ENCODE data around the gene COMMD9.

The COMMD9 gene

DNA sequence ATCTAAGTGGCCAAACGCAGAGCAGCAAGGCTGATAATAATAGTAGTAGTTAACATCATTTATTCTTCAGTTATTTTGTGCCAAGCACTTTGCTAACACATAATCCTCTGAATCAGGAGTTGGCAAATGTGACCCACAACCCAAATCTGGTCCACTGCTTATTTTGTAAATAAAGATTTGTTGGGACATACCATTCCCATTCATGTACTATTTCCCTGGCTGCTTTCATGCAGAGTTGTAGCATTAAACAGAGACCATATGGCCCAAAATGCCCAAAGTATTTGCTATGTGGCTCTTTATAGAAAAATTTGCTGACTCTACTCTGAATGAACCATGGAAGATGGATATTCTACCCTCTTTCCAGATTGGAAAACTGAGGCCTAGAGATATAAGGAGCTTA, 50.3 kb downstream of the COMMD9 start:
- TF ChIP-seq, protein P1, sequence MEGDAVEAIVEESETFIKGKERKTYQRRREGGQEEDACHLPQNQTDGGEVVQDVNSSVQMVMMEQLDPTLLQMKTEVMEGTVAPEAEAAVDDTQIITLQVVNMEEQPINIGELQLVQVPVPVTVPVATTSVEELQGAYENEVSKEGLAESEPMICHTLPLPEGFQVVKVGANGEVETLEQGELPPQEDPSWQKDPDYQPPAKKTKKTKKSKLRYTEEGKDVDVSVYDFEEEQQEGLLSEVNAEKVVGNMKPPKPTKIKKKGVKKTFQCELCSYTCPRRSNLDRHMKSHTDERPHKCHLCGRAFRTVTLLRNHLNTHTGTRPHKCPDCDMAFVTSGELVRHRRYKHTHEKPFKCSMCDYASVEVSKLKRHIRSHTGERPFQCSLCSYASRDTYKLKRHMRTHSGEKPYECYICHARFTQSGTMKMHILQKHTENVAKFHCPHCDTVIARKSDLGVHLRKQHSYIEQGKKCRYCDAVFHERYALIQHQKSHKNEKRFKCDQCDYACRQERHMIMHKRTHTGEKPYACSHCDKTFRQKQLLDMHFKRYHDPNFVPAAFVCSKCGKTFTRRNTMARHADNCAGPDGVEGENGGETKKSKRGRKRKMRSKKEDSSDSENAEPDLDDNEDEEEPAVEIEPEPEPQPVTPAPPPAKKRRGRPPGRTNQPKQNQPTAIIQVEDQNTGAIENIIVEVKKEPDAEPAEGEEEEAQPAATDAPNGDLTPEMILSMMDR (IDR thresholded peaks at IDR 0.05; ENCODE audit: low read depth, low read length) = no peak
- no peak overlapping the region for H3K4me3 ChIP-seq (ENCODE audit: low read depth, low read length)
- DNase-seq (ENCODE audit: low read depth, low spot score) = no peak
- in situ Hi-C loops (cut with HindIII; ENCODE audit: low sequenced_read_pairs) = no loop called here

DNA sequence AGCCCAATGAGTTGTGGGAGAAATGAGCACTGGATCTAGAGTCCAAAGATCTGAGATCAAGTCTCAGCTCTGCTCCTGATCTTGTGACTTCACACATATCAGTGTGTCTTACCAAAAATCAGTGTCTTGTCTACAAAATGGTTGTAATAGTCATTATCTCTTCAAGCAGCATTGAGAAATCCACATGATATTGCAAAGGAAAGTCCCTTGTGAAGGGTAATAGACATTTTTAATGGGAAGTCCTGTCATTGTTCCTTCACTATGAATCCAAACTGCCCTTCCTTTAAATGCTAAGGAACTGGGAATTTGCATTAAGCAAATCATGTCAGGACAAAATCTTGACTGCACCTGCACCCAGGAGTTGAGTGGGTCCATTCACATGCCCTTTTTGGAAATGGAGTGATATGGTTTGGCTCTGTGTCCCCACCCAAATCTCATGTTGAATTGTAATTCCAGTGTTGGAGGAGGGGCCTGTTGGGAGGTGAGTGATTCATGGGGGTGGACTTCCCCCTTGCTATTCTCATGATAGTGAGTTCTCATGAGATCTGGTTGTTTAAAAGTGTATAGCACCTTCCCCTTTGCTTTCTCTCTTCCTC, 51.1 kb downstream of the COMMD9 start:
- DNase-seq (ENCODE audit: low read depth, low spot score) = no peak
- in situ Hi-C loops (cut with HindIII; ENCODE audit: low sequenced_read_pairs) = no loop called here
- TF ChIP-seq, protein P1 (IDR thresholded peaks at IDR 0.05; ENCODE audit: low read depth, low read length) = no peak
- H3K4me3 ChIP-seq (ENCODE audit: low read depth, low read length) = no peak overlapping the region

DNA sequence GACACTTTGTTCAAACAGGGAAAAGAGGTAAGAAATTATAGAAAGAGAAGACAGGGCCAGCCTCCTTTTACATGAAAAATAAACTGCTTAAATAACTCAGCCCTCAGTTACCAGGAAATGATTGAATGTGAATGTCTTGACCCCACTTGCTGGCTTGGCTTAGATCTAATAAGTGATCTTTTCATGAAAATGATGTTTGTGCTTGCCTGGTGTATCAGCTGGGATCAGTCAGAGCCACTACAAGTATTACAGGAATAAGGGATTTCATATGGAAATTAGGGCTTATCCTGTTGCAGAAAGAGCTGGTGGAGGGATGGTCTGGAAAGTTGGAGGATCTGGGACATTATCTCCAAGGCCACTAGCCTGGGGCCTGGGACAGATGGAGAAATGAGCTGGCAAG, 51.8 kb downstream of the COMMD9 start:
- no peak for DNase-seq (ENCODE audit: low read depth, low spot score)
- in situ Hi-C loops (cut with HindIII; ENCODE audit: low sequenced_read_pairs) = no loop called here
- no peak overlapping the region for H3K4me3 ChIP-seq (ENCODE audit: low read depth, low read length)
- TF ChIP-seq, protein P1 (IDR thresholded peaks at IDR 0.05; ENCODE audit: low read depth, low read length) = no peak

DNA sequence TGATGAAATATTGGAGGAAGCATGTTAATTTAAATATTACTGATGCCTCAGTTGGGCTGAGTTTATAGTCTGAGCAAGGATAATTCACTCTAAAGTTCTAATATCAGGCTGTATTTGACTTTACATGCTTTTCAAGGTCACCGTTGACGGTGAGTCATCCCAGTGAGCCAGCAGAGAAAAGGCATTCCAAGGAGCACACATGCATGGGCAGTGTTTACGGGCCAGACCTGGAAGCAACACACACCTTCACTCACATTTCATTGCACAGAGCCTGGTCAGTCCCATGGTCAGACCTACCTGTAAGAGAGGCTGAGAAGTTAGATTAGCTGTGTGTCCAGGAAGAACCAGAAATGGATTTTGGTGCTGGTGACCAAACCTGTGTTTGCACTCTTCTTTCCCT, 53.5 kb downstream of the COMMD9 start:
- in situ Hi-C loops (cut with HindIII; ENCODE audit: low sequenced_read_pairs) = no loop called here
- no peak overlapping the region for H3K4me3 ChIP-seq (ENCODE audit: low read depth, low read length)
- DNase-seq (ENCODE audit: low read depth, low spot score) = peak; percentile 19
- TF ChIP-seq, protein P1 (IDR thresholded peaks at IDR 0.05; ENCODE audit: low read depth, low read length) = no peak

DNA sequence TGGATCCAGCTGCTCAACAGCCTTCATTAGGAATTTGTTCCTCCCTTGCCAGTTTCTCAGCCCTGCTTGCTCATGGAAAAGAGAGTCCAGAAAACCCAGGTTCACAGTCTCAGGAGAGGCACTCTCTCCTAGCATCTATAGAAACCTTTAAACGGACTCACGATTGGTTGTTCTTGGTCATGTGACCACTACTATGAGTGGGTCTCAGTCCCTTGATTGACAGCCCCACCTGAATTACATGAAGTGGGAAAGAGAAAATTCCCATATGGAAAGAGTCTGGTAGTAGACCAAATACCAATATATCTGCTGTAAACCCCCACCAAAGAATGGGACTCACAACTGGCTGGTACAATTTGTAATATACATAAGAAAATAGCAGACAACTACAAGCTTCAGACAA, 54.4 kb downstream of the COMMD9 start:
- no peak for DNase-seq (ENCODE audit: low read depth, low spot score)
- no peak overlapping the region for H3K4me3 ChIP-seq (ENCODE audit: low read depth, low read length)
- in situ Hi-C loops (cut with HindIII; ENCODE audit: low sequenced_read_pairs) = no loop called here
- TF ChIP-seq, protein P1 (IDR thresholded peaks at IDR 0.05; ENCODE audit: low read depth, low read length) = no peak

DNA sequence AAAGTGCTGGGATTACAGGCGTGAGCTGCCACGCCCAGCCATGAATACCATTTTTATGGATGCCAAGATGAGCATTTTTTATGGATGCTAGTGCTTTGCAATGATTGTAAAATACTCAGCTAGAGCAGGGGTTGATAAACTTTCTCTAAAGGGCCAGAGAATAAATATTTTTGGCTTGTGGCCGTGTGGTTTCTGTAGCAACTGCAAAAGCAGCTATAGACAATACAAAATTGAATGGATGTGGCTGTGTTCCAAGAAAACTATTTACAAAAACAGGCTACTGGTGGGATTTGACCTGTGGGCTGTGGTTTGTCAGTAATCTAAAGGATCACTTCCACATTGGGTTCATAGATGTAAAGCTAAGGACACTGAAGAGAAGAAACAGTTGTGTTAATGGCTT, 56.0 kb downstream of the COMMD9 start:
- DNase-seq (ENCODE audit: low read depth, low spot score) = peak; percentile 72
- in situ Hi-C loops (cut with HindIII; ENCODE audit: low sequenced_read_pairs) = no loop called here
- H3K4me3 ChIP-seq (ENCODE audit: low read depth, low read length) = no peak overlapping the region
- TF ChIP-seq, protein P1 (IDR thresholded peaks at IDR 0.05; ENCODE audit: low read depth, low read length) = no peak
